VCaP (cell line): ENCODE results near the gene MCUB.
A peak's percentile ranks its signal among the peaks of the same experiment; 100 is the strongest.
"Not testable (repeated sequence)": the region's sequence is repeated elsewhere in the genome, so short reads cannot be mapped to it uniquely, and the experiment has no call there.

Experiments
- H3K27ac ChIP-seq: fragments of 450-650 bp; 2 replicates; pipeline ENCODE4 v1.5.1; 2017
- TF ChIP-seq, protein P1 (sequence below): fragments of 450-650 bp; conservative IDR thresholded peaks from 2 replicates; pipeline ENCODE4 v1.5.1; 2017; ENCODE audit warnings: mild to moderate bottlenecking, moderate library complexity

MCUB gene

DNA sequence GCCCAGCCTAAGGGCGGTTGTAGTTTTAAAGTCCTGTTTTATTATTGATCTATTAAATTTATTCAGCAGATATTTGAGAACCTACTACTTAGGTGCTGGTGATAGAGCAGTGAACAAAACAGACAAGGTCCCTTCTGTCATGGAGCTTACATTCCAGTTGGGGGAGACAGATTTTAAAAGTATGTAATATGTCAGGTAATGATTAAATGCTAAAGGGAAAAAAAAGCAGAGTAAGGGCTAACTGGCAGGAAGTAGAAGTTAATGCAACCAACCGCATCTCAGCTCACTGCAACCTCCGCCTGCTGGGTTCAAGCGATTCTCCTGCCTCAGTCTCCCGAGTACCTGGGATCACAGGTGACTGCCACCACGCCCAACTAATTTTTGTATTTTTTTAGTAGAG, 7.8 kb upstream of the MCUB start:
- TF ChIP-seq, protein P1, sequence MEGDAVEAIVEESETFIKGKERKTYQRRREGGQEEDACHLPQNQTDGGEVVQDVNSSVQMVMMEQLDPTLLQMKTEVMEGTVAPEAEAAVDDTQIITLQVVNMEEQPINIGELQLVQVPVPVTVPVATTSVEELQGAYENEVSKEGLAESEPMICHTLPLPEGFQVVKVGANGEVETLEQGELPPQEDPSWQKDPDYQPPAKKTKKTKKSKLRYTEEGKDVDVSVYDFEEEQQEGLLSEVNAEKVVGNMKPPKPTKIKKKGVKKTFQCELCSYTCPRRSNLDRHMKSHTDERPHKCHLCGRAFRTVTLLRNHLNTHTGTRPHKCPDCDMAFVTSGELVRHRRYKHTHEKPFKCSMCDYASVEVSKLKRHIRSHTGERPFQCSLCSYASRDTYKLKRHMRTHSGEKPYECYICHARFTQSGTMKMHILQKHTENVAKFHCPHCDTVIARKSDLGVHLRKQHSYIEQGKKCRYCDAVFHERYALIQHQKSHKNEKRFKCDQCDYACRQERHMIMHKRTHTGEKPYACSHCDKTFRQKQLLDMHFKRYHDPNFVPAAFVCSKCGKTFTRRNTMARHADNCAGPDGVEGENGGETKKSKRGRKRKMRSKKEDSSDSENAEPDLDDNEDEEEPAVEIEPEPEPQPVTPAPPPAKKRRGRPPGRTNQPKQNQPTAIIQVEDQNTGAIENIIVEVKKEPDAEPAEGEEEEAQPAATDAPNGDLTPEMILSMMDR, result no peak
- no peak overlapping the region for H3K27ac ChIP-seq

DNA sequence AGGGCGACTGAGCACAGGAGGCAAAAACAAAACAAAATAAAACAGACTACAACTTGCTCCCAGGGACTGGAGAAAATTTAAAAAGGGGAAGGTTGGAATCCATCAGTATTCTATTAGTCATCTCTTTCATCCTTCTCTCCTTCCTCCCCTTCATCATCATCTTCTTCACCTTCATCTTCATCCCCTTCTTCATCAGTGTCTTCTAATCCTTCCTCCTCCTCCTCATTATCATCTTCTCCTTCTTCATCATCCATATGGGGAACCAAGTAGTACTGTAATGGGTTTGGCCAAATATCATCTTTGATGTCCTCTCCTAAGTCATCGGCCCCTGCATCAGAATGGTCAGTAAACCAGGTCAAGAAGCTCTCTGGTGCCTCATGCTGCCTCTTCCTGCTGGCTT, 6.9 kb upstream of the MCUB start:
- H3K27ac ChIP-seq, result no peak overlapping the region
- TF ChIP-seq, protein P1, result no peak

DNA sequence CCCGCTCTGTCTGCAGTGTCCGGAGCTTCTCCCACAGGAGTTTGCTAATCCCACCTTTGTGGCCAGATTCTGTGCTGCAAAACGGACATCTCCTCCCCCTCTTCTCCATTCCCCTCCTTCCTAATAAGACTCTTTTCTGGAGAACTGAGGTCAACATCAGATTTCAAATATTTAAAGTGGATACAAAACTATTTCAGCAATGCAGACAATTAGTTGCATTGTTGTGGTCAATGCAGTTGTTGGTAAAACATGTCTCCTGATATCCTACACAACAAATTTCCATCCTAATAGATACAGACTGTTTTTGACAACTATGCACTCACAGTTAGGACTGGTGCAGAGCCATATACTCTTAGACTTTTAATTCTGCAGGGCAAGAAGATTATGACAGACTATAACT, 5.1 kb upstream of the MCUB start:
- H3K27ac ChIP-seq, result no peak overlapping the region
- TF ChIP-seq, protein P1, result no peak

DNA sequence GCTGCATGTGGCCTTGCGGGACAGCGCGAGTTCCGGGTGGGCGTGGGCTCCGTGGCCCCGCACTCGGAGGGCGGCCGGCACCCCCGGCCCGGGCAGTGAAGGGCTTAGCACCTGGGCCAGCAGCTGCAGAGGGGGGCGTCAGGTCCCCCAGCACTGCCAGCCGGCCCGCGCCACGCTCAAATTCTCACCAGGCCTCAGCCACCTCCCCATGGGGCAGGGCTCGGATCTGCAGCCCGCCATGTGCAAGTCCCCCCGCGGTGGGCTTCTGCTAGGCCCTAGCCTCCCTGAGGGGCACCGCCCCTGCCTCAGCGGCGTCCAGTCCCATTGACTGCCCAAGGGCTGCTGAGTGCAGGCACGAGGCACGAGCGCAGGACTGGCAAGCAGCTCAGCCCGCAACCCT, 2.6 kb upstream of the MCUB start:
- TF ChIP-seq, protein P1, result no peak
- no peak overlapping the region for H3K27ac ChIP-seq

DNA sequence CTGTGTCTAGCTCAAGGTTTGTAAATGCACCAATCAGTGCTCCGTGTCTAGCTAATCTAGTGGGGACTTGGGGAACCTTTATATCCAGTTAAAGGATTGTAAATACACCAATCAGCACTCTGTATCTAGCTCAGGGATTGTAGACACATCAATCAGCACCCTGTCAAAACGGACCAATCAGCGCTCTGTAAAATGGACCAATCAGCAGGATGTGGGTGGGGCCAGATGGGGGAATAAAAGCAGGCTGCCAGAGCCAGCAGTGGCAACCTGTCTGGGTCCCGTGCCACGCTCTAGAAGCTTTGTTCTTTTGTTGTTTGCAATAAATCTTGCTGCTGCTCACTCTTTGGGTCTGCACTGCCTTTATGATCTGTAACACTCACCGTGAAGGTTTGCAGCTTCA, 2.0 kb upstream of the MCUB start:
- not testable (repeated sequence) for H3K27ac ChIP-seq

DNA sequence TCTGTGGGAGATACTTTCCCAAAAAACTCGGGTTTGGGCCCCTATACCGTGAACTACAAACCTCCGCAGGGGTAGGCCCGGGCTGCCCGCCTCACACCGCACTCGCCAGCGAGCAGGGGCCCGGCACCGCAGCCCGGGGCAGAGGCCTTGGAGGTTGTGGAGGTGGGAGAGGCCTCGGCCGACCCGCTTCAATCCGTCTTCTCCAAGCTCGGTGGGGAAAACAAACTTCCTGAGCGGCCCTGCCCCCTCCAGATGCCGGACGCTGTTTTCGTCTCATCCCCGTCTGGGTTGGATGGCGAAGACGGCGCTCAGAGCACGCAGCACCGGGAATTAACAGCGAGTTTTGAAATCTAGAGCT, 442 bp upstream of the MCUB start:
- TF ChIP-seq, protein P1, result no peak
- peak overlapping the region; percentile 40 for H3K27ac ChIP-seq

DNA sequence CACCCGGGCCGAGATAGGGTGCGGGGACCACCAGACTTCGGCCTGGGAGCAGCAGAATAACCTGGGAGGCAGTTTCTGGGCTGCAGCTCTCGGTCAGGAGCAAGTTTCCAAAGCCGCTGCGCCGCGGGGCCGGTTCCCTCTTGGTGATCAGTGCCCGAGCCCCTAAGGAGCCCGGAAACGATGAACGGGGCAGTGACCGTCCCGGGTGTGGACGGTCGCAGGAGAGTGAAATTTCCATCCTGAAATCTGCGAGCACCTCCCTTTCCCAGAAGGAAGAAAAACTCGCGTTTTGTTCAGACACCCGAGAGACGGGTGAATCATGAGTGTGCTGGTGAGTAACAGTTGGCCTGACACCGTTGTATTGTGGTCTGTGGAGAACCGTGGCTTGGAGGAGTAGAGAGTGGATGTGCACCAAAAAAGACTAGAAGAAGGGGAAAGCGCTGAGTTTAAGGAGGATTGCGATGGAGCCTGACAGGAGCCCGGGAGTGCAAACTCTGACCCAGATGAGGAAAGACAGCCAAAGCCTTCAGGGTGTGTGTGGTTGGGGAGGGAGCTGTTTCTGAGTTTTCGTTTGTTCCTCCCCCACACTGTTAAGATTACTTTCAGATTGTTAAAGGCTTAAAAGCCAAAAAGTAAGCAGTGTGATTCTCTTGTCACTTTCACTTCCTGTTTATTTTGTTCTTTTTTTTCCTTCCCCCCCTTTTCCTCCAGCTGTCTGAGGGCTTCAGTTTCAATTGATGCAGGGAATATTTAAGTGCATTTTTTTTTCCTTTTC, 828 bp downstream of the MCUB start:
- H3K27ac ChIP-seq, result peak overlapping the region; percentile 40
- TF ChIP-seq, protein P1, result no peak

DNA sequence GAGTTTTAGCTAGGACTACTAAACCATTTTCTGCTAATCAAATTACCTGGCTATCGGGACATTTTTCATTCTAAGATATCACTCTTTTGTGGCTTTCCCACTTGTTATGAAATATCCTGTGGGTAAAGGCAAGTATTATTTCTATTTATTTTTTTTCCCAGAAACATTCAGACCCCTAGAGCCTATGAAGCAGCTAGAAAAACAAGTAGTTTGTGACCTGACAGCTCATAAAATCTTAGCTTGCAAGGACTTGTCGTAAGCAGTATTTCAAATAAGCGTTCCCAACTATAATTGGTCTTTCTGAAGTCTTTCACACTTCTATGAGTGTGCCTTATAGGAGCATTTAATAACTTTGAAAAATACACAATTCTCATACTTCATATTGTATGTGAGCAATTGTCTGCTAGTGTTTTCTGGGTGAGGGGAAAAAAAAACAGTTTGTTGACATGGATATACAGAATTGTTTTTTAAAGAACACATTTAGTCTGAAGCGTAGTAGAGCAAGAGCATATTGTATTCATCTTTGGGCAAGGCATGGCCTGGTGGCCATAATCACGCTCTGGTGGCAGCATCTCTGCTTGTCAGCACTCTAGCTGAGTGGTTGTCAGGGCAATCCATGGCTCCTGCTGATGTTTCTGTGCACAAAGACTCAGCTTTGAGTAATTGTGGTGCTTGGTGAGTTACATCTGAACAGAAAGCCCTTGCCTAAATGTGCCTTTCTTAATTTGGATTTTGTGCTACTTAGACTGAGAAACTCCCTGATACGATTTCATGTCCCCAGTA, 2.6 kb downstream of the MCUB start:
- no peak overlapping the region for H3K27ac ChIP-seq
- TF ChIP-seq, protein P1, result no peak
